Stimulated activated naive CD4-positive, alpha-beta T cell treated with Interleukin-2 at 50 U/mL for 16 hours (primary cell): ENCODE data around the gene SEH1L.
"Not testable (repeated sequence)": the region's sequence is repeated elsewhere in the genome, so short reads cannot be mapped to it uniquely, and the experiment has no call there.

Source experiments
- DNase-seq: peaks from one replicate; lab custom pipeline; 2025; lab: John Stamatoyannopoulos, UW

Gene SEH1L

GRCh38 chr18:12943215-12943614 lies 4.6 kb upstream of the SEH1L start:
- DNase-seq = no peak

DNA sequence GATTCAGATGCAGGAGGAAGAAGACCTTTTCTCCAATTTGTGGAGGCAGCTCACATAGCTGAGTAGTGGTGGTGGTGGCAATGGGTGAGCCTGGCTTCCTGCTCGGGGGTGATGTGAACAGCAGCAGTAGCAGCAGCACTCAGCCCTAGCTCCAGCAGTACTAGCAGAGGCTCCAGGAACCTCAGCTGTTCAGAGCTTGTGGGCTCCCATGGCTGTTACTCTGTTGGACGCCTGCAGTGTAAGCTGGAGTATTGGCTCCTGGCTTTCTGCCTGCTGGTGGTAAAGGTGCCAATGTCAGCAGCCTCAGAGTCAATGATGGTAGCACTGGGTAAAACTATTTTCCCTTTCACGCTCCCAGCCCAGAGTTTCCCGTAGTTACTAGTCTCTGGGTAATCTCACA lies 3.1 kb upstream of the SEH1L start:
- no peak for DNase-seq

DNA sequence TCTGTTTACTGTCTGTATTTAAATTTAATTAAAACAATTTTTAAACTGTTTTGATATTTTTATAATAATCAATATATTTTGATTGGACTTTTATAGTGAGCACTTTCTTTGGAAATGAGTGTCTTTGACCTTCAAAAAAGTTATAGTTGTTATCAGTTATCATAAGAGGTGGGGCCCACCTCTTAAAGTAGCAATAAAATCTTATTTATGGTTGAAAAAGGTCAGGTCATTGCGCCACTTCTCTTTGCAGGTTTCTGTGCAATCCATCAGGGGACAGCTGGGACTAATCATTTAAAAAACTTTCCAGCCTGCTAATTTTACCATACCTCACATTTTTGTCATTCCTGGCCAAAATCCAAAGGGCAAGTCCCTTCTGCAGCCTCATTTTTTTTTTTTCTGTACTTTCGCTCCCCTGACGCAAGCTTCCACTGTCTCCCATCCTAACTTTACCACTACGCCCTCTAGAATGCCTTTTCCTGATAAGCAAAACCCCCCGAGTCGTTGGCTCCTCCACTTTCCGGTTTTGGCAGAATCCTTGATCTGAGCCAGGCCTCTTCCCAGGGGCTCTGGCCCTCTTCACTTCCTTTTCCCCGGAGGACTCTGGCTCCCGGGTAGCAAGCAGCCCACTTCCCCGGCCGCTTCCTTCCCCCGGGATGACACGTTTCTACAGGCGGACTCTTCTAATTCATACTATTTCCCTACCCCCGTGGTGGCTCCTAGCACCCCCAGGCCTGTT lies 1.1 kb upstream of the SEH1L start:
- DNase-seq = no peak

DNA sequence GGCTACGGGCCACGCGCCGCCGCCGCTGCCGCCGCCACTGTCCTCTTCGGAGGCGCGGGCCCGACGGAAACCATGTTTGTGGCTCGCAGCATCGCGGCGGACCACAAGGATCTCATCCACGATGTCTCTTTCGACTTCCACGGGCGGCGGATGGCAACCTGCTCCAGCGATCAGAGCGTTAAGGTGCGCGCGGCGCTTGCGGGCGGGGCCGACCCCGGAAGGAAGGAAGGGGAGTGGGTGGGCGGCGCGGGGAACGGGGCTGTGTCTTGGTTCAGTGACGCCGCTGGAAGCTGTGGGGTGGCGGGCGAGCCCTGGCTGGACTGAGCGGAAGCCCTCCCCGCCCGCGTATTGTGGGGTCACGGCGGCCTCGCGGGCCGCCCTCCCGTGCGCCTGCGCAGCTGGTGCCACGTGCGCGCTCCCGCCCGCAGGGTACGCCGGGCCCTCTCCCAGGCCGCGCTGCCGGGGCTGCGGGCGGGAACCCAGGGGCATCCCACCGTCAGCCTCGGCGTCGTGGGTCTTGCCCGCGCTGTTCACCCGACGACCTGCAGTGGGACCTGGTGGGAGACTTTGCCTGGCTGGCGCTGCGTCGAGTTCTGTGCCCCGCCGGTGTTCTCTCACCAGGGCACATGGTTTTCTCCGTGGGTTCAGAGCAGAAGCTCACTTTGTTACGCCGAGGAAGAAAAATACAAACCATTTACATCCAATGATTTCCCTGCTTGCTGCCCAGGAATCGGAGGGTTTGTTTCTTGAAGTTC lies 416 bp downstream of the SEH1L start:
- peak; percentile 99 for DNase-seq

GRCh38 chr18:12958478-12958877 lies 10.7 kb downstream of the SEH1L start:
- no peak for DNase-seq

DNA sequence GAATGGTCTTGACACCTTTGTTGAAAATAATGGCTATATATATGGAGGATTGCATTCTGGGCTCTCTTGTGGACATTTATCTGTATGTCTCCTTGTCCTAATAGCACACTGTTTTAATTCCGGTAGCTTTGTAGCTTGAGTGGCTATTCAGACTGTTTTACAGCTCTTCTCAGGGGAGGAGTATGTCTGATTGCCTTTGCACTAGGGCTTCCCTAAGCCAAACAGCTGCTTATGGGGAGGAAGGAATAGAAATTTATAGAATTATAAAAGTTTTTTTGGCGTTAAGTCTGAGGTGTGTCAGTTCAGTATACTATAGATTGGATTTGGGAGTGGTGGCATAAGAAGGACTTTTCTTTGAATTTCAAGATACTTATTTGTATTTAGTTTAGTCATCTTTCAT lies 12.6 kb downstream of the SEH1L start:
- no peak for DNase-seq

DNA sequence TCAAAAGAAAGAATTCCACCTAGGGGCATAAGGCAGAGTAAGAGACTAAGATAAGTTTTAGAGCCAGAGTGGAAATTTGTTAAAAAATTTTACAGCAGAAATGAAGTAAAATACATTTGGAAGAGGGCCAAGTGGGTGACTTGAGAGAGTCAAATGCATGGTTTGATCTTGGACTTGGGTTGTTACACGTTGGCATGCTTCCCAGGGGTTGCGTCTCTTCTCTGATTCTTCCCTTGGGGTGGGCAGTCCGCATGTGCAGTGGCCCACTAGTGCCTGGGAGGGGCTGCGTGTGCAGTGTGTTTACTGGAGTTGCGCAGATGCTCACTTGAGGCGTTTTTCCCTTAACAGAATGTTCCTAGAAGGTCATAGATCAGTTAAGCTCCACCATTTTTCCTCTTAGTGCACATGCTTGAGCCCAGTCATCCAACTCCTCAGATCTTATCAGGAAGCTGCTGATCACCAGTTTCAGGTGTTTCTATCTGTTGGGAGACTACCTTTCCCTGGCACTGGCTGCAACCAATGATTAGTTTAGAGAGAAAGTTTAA lies 13.1 kb downstream of the SEH1L start:
- DNase-seq = no peak

GRCh38 chr18:12963069-12963468 lies 15.3 kb downstream of the SEH1L start:
- DNase-seq = no peak

DNA sequence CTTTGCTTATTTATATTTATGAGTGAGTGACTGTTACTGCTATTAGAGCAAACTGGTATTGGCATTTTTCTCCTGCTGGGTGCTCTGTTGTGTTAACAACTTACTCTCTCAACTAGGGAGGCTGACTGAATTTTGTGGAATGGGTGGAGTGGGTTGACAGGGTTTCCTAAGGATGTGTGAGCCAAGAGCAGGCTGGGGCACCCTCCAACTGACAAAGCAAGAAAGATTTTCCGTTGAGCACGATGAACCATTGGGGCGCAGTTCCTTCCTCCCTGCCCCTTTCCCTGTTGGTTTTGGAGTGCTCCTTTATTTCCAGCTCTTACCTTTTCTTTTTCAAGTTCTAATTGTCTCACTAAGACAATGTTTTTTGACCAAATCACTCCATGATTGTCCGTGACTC lies 20.3 kb downstream of the SEH1L start:
- no peak for DNase-seq

GRCh38 chr18:12968619-12969018 lies 20.8 kb downstream of the SEH1L start:
- no peak for DNase-seq

DNA sequence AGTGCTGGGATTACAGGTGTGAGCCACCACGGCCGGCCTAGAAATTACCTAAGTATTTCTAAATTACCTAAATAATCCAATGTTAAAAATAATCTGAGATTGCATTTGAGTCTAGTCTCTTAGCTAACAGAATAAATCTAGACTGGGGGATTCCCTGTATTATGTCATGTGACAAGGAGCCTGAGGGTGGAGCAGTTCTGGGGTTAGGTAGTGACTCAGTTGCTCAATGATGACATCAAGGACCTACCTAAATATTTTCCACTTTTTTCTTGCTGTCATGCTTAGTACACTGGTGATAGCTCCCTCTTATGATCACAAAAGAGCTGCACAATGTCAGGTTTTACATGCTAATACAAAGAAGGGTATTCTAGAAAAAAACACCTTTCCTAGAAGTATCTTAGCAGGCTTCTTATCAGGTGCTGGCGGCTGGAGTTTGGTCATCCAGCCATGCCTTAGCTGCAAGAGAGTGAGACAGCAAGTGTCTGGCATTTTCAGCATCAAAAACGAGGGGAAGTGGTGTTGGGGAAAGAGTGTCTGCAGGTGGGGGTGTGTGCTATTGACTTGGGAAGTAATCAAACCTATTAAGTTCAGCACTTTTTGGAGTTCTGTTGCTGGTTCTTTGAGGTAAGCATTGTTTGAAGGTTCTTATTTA lies 25.9 kb downstream of the SEH1L start:
- no peak for DNase-seq

- no peak for DNase-seq
Measured at GRCh38 chr18:12975488-12975887, 27.7 kb downstream of the SEH1L start.

GRCh38 chr18:12976305-12976704 lies 28.5 kb downstream of the SEH1L start:
- DNase-seq = no peak

DNA sequence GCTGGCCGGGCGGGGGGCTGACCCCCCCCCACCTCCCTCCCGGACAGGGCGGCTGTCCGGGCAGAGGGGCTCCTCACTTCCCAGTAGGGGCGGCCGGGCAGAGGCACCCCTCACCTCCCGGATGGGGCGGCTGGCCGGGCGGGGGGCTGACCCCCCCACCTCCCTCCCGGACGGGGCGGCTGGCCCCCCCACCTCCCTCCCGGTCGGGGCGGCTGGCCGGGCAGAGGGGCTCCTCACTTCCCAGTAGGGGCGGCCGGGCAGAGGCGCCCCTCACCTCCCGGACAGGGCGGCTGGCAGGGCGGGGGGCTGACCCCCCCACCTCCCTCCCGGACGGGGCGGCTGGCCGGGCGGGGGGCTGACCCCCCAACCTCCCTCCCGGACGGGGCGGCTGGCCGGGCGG lies 32.3 kb downstream of the SEH1L start:
- not testable (repeated sequence) for DNase-seq

DNA sequence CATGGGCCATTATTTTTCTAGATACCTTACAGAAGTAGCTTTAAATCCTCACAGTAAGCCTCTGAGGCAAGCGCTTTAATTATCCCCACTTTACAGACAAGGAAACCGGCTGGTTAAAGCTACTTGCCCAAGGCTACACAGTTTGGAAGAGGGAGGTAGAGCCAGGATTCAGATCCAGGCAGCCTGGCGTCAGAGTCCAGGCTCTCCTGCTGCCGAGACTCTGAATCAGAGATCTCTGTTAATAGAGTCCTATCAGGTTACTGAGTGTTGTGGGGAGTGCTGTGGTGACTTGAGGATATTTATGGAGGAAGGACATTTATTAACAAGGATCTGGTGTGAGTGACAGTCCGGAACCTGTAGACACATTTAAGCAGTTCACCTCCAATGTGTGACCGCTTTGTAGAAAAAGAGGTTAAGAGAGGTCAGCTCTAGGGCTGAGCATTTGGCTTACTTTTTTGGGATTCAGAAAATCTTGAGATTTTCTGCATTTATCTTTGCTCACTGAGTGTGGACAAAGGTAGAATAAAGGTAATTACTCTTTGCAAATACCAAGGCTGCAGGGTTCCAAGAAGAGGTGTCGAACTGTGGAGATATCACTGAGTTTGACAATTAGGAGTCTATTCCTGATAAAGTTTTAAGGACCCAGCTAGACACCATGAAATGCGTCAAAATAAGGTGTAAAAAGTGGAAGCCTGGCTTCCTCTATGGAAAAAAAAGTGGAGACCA lies 41.7 kb downstream of the SEH1L start:
- no peak for DNase-seq

DNA sequence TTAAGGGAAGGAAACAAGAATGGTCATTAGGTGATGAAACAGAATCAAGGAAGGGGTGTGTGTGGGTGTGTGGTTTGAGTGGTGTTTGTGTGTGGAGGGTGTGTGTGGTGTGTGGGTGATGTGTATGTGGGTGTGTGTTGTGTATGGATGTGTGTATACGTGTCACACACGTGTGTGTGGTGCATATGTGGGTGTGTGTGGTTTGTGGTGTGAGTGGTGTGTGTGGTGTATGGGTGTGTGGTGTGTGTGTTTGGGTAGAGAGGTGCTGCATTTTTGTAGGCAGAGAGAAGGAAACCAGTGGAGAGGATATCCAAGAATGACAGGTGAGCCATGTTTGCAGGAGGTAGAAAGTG lies 42.3 kb downstream of the SEH1L start:
- DNase-seq = peak; percentile 24

GRCh38 chr18:12990641-12990966 lies 42.8 kb downstream of the SEH1L start:
- no peak for DNase-seq

GRCh38 chr18:12990967-12991820 lies 43.4 kb downstream of the SEH1L start, which contains the start of gene CEP192:
Gene CEP192, plus strand, starts transcription at chr18:12991362. Its CDS starts 8,063 bp downstream, at chr18:12999425.
- DNase-seq = peak; percentile 98

GRCh38 chr18:12991821-12992179 lies 44.0 kb downstream of the SEH1L start:
- DNase-seq = no peak

DNA sequence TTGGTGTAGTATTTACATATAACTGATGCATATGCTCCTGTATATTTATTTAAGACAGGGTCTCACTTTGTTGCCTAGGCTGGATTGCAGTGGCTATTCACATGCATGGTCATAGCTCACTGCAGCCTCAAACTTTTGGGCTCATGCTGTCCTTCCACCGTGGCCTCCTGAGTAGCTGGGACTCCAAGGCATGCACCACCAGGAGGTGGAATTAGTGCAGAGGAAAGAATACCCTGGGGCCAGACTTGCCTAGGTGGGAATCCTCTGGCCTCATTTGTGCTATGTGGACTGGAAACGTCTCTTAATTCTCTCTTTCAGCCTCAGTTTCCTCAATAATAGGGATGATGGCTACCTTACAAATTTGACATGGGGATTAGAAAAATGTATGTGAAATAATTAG lies 45.6 kb downstream of the SEH1L start:
- DNase-seq = no peak

GRCh38 chr18:12995424-12995823 lies 47.6 kb downstream of the SEH1L start:
- DNase-seq = no peak
